Renal cortical epithelial cell (primary cell): ENCODE data around the gene GALM. TPM values are rescaled to one million over a fixed set of nuclear protein-coding genes. Genes with fewer than 3 reads are reported as not detected.
"Not testable (repeated sequence)": the region's sequence is repeated elsewhere in the genome, so short reads cannot be mapped to it uniquely, and the experiment has no call there.

Experiments used
- DNase-seq: peaks from one replicate; pipeline ENCODE4 v3.0.0-alpha.2; 2011; ENCODE audit warnings: low read depth
- total RNA-seq: library from RNA; depleted of rRNA; stranded (reverse); fragments of >200 nt; gene quantifications from 2 replicates; pipeline ENCODE4 v1.2.3, GENCODE V29; 2014

GALM gene
- total RNA-seq, 1 donor from 2014 or later = 10.5 TPM

DNA sequence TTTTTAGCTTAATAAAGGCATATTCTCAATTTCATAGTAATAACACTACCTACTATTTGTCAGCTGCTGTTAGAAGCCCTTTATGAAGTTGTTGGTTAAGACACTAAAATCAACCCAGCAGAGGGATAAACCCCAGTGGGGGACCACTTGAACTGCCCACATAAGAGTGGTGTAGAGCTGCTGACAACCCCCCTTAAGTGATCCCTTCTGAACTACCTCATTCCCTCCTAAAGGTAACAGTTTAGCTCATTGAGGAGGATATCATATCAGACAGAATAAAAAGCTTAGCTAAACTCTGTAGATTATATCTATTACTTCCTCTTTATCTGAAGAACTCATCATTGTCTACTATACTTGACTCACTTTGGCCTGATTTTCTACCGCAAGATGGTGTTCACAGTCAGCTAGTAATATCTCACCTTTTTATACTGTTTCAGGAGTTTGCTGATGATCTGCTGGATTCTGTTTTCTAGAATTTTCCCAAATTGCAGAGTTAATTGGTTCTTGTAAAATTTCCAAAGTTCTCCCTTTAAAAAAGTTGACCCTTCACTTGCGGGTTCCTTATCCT, 16.2 kb downstream of the GALM start:
- no peak for DNase-seq

DNA sequence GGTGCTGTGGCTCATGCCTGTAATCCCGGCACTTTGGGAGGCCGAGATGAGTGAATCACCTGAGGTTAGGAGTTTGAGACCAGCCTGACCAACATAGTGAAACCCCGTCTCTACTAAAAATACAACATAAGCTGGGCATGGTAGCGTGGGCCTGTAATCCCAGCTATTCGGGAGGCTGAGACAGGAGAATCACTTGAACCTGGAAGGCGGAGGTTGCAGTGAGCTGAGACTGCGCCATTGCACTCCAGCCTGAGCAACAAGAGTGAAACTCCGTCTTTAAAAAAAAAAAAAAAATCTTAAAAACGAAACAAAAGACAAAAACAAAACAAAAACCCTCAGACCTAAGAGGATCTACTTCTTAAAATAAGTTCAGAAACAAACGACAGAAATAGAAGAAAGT, 16.7 kb downstream of the GALM start:
- DNase-seq = not testable (repeated sequence)

DNA sequence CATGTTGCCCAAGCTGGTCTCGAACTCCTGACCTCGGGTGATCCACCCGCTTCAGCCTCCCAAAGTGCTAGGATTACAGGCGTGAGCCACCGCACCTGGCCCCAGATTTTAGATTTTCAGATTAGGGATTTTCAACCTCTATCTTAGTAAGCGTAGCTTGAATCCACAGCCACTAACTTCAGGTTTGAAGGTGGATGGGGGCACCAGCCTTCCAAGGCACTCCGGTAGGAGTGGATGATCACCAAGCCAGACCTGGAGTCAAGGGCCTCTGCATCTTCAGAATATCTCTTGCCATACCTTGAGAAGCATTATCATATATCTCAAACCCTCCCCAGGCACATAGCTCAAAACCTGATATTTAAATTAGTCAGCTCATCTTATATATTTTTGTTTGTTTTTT, 17.9 kb downstream of the GALM start:
- DNase-seq = no peak

DNA sequence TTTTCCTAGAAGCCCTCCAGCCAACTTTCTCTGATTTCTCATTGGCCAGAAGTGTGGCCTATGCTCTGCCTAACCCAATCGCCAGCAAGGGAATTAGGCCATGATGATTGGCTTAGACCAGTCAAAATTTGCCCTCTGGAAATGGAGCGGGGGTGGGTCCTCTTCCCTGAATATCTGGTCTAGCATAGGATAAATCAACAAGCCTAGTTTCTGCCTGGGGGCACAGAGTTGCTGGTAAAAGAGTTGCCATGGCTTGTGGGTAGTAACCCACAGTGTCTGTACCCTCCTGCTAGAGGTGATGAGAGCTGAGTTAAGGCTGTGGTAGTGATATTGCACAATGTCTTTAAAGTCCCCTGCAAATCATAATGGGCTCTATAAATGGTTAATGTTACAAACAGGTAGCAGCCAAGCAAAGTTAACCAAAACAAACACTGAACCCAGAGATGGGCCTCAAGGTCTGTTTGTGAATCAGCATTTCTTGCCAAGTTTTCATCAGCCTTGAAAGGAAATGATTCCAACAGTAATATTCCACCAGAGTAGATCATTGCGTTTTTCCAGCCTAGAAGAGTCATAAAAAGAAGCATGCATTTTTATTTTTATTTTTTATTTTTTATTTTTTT, 19.3 kb downstream of the GALM start:
- peak; percentile 94 for DNase-seq

DNA sequence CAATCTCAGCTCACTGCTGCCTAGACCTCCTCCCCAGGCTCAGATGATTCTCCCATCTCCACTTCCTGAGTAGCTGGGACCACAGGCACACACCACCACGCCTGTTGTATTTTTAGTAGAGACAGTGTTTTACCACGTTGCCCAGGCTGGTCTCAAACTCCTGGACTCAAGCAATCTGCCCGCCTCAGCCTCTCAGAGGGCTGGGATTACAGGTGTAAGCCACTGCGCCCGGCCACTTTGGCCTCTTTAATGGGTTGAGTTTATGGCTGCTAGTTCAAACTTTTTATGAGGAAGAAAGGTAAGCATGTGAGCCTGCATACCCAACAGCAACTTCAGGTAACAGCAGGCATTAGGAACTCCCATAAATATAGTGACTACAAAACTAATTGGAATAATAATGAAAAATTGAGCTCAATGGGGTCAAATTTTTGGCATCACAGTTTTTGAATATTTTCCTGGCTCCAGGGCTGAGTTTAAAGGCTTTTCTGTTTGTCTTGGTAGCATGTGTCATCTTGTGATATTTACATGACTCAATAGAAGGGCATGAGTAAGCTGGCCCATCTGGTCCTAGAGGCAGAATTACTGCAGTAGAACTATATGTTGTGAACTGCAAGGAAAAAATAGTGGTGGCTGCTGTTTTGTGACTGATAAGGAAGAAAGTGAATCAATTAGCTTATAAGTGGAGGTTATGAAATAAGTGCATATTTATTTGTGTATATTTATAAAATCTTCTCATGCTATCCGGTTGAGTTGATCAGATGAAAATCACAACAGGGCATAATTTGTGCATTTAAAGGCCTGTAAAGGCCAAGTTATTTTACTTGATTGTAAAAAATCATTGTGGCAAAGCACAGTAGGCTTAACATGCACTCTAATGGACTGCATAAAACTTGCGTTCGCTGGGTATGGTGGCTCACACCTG, 24.8 kb downstream of the GALM start:
- DNase-seq = peak; percentile 94

DNA sequence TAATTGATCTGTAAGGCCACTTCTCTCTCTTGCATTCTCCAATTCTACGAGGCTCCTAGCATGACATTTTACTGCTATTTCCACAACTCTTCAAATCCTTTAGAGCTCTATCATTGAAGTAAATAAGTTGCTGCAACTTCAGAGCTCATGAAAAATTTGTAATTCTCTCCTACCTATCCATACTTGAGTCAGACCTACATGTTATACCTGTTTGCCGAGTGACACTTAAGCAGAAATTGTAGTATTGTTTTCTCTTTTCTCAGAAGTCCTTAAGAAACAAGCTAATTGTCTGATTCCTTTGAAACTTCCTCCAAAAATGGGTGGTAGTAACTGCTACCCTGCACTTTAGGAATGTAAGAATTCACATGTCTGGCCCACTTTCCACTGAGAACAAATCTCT, 26.1 kb downstream of the GALM start:
- DNase-seq = no peak

DNA sequence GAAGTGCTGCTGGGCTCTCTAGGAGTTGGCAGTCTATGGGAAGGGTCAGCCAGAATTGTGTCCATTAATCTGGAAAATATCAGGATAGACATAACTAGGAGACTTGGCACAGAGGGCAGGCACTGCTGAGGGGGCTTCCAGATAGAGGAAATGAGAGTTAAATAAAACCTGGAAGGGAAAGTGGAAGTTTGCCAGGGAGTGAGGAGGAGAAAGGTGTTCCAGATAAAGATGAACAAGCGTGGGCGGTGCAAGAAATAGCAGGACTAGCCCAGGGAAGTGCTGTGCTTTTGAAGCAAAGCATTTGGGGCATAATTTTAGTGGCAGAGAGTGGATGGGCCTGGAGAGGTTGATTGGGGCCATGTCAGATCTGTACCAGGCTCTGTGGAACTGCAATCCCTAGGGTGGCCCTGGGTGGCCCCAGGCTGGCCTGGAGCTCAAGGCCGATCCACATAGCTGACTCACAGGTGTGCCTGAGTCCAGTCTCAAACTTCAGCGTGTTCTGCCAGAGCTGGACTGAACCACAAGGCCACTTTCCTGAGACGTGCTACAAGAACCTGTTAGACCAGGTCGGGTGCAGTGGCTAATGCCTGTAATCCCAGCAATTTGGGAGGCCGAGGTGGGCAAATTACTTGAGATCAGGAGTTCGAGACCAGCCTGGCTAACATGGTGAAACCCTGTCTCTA, 26.9 kb downstream of the GALM start:
- DNase-seq = peak; percentile 36

DNA sequence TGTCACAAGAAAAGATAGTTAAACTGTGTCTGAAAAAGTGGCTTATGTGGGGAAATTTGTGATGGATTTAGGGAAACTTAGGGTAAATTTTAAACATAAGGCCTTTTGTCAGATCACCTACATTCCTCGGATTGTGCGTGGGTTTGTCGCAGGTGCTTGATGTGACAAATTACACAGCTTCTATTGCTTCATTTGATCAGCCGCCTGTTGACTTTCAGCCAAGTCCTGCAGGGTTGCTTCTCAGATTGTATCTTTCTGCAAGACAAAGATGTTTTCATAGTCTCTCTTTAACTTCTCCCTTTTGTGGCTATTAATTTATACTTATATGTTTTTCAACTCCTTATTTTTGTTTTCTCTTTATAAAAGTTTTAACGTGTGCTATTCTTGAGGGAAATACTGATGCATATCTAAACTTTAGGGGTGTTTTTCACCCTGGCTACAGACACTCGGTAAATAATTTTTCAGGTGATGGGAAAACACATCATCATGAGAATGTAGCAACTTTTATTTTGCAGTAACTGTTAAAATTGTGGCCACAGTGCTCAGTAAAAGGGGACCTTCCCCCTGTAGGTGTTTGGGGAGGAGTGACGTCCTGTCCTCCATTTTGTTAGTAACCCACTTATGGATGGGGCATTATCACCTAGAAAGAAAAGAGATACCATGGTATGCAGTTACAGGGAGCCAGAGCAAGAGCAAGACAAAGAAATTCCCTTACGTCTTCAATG, 31.4 kb downstream of the GALM start:
- no peak for DNase-seq

DNA sequence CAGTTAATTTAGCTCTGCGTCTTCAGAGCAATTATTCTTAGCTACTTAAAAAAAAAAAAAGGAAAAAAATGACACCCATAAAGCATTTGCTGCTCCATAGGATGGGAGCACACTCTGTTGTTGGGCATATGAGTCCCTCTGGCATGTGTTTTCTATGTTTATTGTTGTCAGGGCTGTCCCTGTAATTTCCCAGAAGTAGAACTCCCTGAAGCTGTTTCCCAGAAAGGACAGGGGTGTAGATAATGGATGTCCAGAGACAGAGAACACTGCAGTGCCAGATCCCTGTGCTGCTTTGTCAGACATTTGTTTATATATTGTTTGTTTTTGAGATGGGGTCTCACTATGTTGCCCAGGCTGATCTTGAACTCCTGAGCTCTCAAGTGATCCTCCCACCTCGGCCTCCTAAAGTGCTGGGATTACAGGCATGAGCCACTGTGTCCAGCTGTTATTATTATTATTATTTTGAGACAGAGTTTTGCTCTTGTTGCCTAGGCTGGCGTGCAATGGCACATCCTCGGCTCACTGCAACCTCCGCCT, 32.6 kb downstream of the GALM start:
- DNase-seq = no peak

DNA sequence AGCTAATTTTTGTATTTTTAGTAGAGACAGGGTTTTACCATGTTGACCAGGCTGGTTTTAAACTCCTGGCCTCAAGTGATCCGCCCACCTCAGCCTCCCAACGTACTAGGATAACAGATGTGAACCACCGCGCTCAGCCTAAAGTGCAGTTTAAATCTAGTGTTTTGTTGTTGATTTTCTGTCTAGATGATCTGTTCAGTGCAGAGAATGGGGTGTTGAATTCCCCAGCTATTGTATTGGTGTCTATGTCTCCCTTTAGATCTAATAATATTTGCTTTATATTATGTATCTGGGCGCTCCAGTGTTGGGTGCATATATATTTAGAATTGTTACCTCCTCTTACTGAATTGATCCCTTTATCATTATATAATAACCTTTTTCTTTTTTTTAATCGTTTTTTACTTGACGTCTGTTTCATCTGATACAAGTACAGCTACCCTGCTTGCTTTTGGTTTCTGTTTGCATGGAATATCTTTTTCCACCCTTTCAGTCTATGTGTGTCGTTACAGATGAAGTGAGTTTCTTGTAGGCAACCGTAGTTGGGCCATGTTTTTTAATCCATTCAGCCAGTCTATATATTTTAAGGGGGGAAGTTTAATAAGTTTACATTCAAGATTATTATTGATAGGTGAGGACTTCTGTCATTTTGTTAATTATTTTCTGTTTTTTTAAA, 34.3 kb downstream of the GALM start:
- no peak for DNase-seq

DNA sequence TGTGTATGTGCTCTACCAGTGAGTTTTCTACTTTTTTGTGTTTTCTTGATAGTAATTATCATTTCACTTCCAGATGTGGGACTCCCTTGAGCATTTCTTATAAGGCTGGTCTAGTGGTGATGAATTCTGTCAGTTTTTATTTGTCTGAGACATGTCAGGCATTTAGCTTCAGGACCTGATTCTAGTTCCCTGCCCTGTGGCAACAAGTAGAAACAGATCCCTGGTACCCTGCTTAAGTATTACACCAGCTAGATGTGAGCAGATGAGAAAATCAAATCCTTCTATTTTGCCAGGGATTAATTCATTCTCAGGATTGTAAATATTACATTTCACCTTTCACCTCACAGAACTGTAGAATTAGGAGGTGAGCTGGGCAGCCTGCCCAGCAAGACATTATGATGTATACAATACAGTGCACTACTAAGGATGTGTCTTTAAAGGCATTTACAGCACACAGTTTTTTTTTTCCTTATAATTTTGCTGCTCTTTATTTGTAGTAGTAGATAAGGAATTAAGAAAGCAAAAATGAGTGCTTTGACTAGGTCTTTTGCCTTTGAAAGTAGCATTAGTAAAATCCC, 35.1 kb downstream of the GALM start:
- DNase-seq = no peak

DNA sequence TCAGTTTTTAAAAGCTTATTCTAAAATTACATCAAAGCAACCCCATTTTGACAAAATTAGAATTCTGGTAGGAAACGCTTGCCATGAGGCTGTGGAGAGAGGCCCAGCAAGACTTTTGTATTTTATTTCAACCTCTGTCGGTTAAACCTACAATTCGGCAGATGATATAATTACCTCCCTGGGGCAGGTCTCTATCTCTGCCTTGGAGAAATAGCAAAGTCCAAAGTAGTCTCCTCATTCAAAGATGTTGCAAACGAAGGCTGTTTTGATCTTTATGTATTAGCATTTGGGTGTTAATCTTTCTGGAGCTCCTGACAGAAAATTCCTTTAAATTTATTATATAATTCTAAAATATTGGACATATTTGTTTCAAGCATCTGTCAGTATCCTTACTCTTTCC, 35.6 kb downstream of the GALM start:
- DNase-seq = no peak

DNA sequence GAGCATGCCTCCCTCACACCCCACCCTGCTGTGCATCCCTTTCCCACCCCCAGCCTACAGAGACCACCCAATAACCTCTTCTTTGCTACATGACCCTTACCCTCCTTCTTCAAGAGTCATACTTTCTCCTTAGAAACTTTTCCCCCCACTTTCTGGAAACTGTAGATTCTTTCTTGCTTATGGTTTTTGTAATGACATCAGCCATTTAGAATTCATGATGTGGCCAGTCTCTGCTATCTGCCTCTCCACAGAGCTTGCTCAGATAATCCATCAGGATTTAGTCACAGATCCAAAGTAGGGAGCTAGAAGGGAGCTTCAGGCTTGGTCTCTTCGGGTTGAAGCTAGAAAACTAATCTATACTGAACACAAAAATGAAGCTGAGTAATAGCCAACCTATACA, 36.5 kb downstream of the GALM start:
- peak; percentile 21 for DNase-seq

DNA sequence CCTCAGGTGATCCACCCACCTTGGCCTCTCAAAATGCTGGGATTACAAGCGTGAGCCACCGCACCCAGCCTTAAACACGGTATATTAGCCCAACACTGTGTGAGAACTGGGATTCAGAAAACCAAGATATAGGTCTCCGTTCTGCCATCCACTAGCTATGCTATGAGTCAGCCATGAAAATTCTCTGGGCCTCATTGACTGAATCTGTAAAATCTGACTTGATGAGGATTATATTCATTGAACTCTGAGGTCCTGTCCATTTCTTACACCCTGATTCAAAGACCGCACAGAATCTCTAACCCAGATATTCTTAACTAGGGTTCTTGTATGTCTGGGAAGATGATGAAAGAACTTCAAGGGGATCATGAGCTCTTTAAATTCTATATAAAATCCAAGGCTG, 37.4 kb downstream of the GALM start:
- not testable (repeated sequence) for DNase-seq

DNA sequence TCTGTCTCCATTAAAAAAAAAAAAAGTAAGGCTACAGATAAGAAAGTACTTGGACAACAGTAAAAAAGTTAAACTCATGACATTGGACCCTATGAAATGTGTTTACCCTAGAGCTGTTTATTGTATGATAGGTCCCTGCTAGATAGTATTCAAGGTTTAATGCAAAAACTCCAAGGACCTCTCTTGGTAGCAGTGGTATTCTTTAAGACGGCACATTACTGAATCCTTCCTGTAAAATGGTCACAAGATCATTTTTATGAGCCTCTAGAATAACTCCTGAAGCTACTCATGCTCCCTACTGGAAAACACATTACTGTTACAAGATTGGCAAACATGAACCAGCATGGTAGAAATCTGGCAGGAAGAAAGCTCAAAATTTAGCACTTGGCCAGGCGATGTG, 38.8 kb downstream of the GALM start:
- DNase-seq = no peak

DNA sequence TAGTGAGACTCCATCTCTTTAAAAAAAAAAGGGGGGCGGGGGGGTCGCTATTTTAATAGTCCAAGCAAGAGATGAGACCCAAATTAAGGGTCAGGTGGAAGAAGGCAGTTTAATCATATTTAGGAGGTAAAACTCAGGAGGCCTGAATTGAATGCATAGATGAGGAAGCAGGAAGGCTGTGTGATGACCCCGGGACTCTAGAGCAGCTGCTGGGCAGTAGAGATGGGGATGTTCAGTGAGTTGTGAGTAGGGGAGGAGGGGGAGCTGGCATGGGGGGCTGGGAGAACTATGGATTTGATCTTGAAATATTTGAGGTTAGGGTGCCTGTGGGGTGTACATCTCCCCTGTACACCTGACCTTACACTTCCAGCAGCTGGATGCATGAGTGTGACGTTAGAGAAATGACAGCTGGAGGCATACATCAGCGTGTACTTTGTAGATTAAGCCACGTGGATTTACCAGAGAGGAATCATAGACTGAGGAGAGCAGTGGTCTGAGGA, 41.0 kb downstream of the GALM start:
- no peak for DNase-seq

DNA sequence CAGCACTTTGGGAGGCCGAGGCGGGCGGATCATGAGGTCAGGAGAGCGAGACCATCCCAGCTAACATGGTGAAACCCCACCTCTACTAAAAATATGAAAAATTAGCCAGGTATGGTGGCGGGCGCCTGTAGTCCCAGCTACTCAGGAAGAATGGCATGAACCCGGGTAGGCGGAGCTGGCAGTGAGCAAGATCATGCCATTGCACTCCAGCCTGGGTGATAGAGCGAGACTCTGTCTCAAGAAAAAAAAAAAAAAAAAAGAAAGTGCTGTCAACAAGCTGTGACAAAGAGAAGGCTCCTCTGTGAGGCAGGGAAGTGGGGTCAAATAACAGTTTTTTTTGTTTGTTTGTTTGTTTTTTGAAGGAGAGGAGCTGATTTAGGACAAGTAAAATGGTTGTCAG, 42.6 kb downstream of the GALM start:
- not testable (repeated sequence) for DNase-seq

DNA sequence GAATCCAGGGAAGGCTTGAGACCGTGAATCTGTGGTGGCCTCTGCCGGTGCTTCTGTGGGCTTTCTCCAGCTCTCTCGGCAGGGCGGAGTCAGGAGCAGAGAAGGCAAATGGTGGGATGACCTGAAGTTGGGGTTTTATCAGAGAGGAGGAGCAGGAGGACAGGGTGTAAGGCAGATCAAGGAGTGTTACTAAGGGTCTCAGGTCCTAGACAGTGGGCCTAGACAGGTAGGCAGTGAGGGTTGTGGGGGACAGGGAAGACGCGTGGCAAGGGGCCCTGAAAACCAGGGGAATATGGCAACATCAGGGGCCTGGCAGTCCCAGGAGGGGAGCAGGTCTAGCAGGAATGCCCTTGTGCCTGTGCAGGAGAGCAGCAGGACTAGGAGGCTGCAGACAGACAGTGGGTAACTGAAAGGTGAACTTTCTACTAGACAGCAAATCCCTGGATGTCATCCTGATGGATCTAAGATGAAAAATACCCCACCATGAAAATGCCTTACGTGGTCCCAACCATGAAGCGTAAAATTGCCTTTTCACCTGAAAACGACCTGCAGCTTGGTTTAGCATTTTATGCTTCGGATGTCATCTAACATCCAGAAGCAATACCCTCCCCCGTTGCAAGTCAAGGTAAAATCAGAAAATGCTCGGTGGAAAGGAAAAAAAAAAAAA, 43.1 kb downstream of the GALM start:
- no peak for DNase-seq

DNA sequence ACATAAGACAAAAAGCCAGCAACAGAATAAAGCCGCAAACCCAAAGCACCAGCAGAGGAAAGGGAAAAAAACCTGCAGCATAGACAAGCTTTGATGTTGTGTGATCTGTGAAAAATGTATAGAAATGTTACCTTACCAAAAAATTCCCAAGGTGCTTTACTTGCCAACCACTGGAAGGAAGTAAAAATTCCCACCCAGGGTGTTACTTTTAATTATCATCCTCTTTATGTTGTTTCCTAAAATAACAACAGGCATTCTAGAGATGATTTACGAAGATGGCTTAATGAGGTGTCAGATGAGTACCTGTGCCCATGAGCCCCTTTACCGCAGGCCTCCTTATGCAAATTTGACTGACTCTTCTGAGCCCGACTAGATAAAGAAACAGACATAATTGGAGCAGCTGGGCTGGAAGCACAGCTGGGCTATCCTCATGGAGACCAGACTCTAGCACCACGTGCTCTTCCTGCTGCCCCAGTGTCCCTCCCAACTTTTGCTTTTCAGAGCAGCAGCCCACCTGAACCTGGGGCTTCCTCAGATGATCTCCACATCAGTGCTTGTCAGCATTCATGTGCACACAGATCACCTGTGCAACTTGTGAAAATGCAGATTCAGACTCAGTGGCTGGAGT, 43.8 kb downstream of the GALM start:
- no peak for DNase-seq
